CD4-positive, alpha-beta T cell treated with Interleukin-12 subunit alpha and Interleukin-12 subunit beta, for 1 hour (primary cell): ENCODE data around the gene LDLRAD2.
A peak's percentile ranks its signal among the peaks of the same experiment; 100 is the strongest.
"Not testable (repeated sequence)": the region's sequence is repeated elsewhere in the genome, so short reads cannot be mapped to it uniquely, and the experiment has no call there.

ENCODE experiments used
- DNase-seq: peaks from one replicate; pipeline ENCODE4 v3.0.0-alpha.2; 2020

Gene LDLRAD2

GRCh38 chr1:21811875-21812305, at the start of gene LDLRAD2:
Gene LDLRAD2, plus strand, starts transcription at chr1:21812265. Its CDS starts 187 bp downstream, at chr1:21812452.
- no peak for DNase-seq

GRCh38 chr1:21763236-21763635, 48.8 kb upstream of the LDLRAD2 start:
- DNase-seq, result no peak

- DNase-seq, result no peak
Measured at GRCh38 chr1:21763694-21764419, 48.2 kb upstream of the LDLRAD2 start.

GRCh38 chr1:21764615-21765423, 47.2 kb upstream of the LDLRAD2 start:
- DNase-seq, result no peak

GRCh38 chr1:21766210-21766609, 45.9 kb upstream of the LDLRAD2 start:
- no peak for DNase-seq

- not testable (repeated sequence) for DNase-seq
Measured at GRCh38 chr1:21767106-21767505, 45.0 kb upstream of the LDLRAD2 start.

GRCh38 chr1:21770201-21770600, 41.9 kb upstream of the LDLRAD2 start:
- no peak for DNase-seq

GRCh38 chr1:21770602-21771001, 41.5 kb upstream of the LDLRAD2 start:
- not testable (repeated sequence) for DNase-seq

- DNase-seq, result not testable (repeated sequence)
Measured at GRCh38 chr1:21771672-21772071, 40.4 kb upstream of the LDLRAD2 start.

- peak; percentile 42 for DNase-seq
Measured at GRCh38 chr1:21773585-21773984, 38.5 kb upstream of the LDLRAD2 start.

- DNase-seq, result no peak
Measured at GRCh38 chr1:21774835-21775549, 37.1 kb upstream of the LDLRAD2 start.

GRCh38 chr1:21775550-21775914, 36.5 kb upstream of the LDLRAD2 start:
- no peak for DNase-seq

GRCh38 chr1:21775985-21776562, 36.0 kb upstream of the LDLRAD2 start:
- DNase-seq, result no peak

- DNase-seq, result not testable (repeated sequence)
Measured at GRCh38 chr1:21776925-21777324, 35.1 kb upstream of the LDLRAD2 start.

- DNase-seq, result no peak
Measured at GRCh38 chr1:21778405-21778727, 33.7 kb upstream of the LDLRAD2 start.

GRCh38 chr1:21779613-21780521, 32.2 kb upstream of the LDLRAD2 start:
- peak; percentile 36 for DNase-seq

- DNase-seq, result no peak
Measured at GRCh38 chr1:21781815-21782348, 30.2 kb upstream of the LDLRAD2 start.

GRCh38 chr1:21782349-21782867, 29.7 kb upstream of the LDLRAD2 start:
- peak; percentile 67 for DNase-seq

GRCh38 chr1:21782868-21783678, 29.0 kb upstream of the LDLRAD2 start, which contains the start of gene USP48:
Gene USP48, minus strand, starts transcription at chr1:21783149. Its CDS starts 192 bp downstream, at chr1:21782957.
- peak; percentile 98 for DNase-seq
